HG02885 (cell line): ENCODE results near the gene CCDC194.

Experiments
- ATAC-seq: cut with Tn5 transposase; IDR thresholded peaks from one replicate; pipeline ENCODE4 v1.9.1; 2021; ENCODE audit warnings: mild to moderate bottlenecking; ENCODE audit not compliant: unreplicated experiment, poor library complexity

CCDC194 gene

GRCh38 chr19:17393914-17394313 lies at the start of gene CCDC194:
Gene CCDC194, minus strand, starts transcription at chr19:17394196. Its CDS starts 38 bp downstream, at chr19:17394158.
- ATAC-seq = no peak

- ATAC-seq = no peak
Observed at GRCh38 chr19:17441241-17442021, 47.4 kb upstream of the CCDC194 start.

GRCh38 chr19:17436874-17437267 lies 42.9 kb upstream of the CCDC194 start:
- no peak for ATAC-seq

- ATAC-seq = no peak
Observed at GRCh38 chr19:17436094-17436873, 42.3 kb upstream of the CCDC194 start.

GRCh38 chr19:17435218-17435617 lies 41.2 kb upstream of the CCDC194 start:
- no peak for ATAC-seq

GRCh38 chr19:17431417-17431816 lies 37.4 kb upstream of the CCDC194 start:
- ATAC-seq = no peak

GRCh38 chr19:17429641-17430113 lies 35.7 kb upstream of the CCDC194 start:
- no peak for ATAC-seq

- ATAC-seq = no peak
Observed at GRCh38 chr19:17424743-17425365, 30.9 kb upstream of the CCDC194 start.

GRCh38 chr19:17423429-17424208 lies 29.6 kb upstream of the CCDC194 start:
- no peak for ATAC-seq

- ATAC-seq = no peak
Observed at GRCh38 chr19:17421942-17422341, 27.9 kb upstream of the CCDC194 start.

GRCh38 chr19:17420475-17420924 lies 26.5 kb upstream of the CCDC194 start:
- no peak for ATAC-seq

GRCh38 chr19:17419621-17420474 lies 25.9 kb upstream of the CCDC194 start, which contains the start of gene MVB12A:
Gene MVB12A, plus strand, starts transcription at chr19:17420047. Its CDS starts 89 bp downstream, at chr19:17420136.
- peak; percentile 92 for ATAC-seq

- ATAC-seq = no peak
Observed at GRCh38 chr19:17419154-17419620, 25.2 kb upstream of the CCDC194 start.

- ATAC-seq = no peak
Observed at GRCh38 chr19:17418710-17419109, 24.7 kb upstream of the CCDC194 start.

GRCh38 chr19:17415121-17415520 lies 21.1 kb upstream of the CCDC194 start:
- no peak for ATAC-seq

GRCh38 chr19:17414097-17414496 lies 20.1 kb upstream of the CCDC194 start:
- ATAC-seq = no peak

- no peak for ATAC-seq
Observed at GRCh38 chr19:17411801-17412200, 17.8 kb upstream of the CCDC194 start.

- ATAC-seq = no peak
Observed at GRCh38 chr19:17409990-17410389, 16.0 kb upstream of the CCDC194 start.

GRCh38 chr19:17406887-17407196 lies 12.8 kb upstream of the CCDC194 start:
- no peak for ATAC-seq
